Duodenal mucosa (tissue), 2 donors: ENCODE results near the gene PCDHA7.
A peak's percentile ranks its signal among the peaks of the same experiment; 100 is the strongest.
"Not testable (repeated sequence)": the region's sequence is repeated elsewhere in the genome, so short reads cannot be mapped to it uniquely, and the experiment has no call there.

Source experiments
- H3K27ac ChIP-seq: one replicate; pipeline ENCODE4 v1.7.0; 2013; ENCODE audit warnings: low read depth, low read length
- H3K27me3 ChIP-seq, 2 donors: one replicate each; pipeline ENCODE4 v1.7.0; 2013; ENCODE audit warnings: low read length in 2 of 2, control low read depth in 1 of 2; ENCODE audit not compliant: insufficient read depth in 2 of 2, control insufficient read depth in 1 of 2
- H3K36me3 ChIP-seq, 2 donors: one replicate each; pipeline ENCODE4 v1.7.0; 2013; ENCODE audit warnings: low read length in 2 of 2, control low read depth in 1 of 2; ENCODE audit not compliant: insufficient read depth in 2 of 2, control insufficient read depth in 1 of 2
- H3K4me1 ChIP-seq, 2 donors: one replicate each; pipeline ENCODE4 v1.7.0; 2013; ENCODE audit warnings: low read length in 2 of 2, control low read depth in 1 of 2; ENCODE audit not compliant: insufficient read depth in 2 of 2, control insufficient read depth in 1 of 2
- H3K4me3 ChIP-seq, 2 donors: one replicate each; pipeline ENCODE4 v1.7.0; 2013; ENCODE audit warnings: low read length in 2 of 2, low read depth in 1 of 2
- H3K9ac ChIP-seq, 2 donors: one replicate each; pipeline ENCODE4 v1.7.0; 2013; ENCODE audit warnings: low read length in 2 of 2, low read depth in 1 of 2
- H3K9me3 ChIP-seq, 2 donors: one replicate each; pipeline ENCODE4 v1.7.0; 2013; ENCODE audit warnings: low read length in 2 of 2, control low read depth in 1 of 2; ENCODE audit not compliant: control insufficient read depth in 1 of 2

PCDHA7 gene

GRCh38 chr5:140822969-140823368 lies 11.1 kb upstream of the PCDHA7 start:
- not testable (repeated sequence) for H3K9ac ChIP-seq, H3K4me3 ChIP-seq, H3K36me3 ChIP-seq, H3K4me1 ChIP-seq, H3K27me3 ChIP-seq, H3K9me3 ChIP-seq, H3K27ac ChIP-seq

DNA sequence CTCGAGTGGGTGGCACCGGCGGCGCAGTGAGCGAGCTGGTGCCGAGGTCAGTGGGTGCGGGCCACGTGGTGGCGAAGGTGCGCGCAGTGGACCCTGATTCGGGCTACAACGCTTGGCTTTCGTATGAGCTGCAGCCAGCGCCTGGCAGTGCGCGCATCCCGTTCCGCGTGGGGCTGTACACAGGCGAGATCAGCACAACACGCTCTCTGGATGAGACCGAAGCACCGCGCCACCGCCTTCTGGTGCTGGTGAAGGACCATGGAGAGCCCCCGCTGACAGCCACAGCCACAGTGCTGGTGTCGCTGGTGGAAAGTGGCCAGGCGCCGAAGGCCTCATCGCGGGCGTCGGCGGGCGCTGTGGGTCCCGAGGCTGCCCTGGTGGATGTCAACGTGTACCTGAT lies 10.6 kb upstream of the PCDHA7 start:
- Histone ChIP-seq H3K4me1 (no peaks in the 10 kb centered on the region), H3K4me3 (no peak overlapping the region), H3K9me3 (peaks cover 9 to 12% of the 10 kb centered on the region in 2 donors), H3K36me3 (no peaks in the 10 kb centered on the region), H3K27me3 (no peaks in the 10 kb centered on the region), H3K9ac (no peak overlapping the region), H3K27ac (no peak overlapping the region)

DNA sequence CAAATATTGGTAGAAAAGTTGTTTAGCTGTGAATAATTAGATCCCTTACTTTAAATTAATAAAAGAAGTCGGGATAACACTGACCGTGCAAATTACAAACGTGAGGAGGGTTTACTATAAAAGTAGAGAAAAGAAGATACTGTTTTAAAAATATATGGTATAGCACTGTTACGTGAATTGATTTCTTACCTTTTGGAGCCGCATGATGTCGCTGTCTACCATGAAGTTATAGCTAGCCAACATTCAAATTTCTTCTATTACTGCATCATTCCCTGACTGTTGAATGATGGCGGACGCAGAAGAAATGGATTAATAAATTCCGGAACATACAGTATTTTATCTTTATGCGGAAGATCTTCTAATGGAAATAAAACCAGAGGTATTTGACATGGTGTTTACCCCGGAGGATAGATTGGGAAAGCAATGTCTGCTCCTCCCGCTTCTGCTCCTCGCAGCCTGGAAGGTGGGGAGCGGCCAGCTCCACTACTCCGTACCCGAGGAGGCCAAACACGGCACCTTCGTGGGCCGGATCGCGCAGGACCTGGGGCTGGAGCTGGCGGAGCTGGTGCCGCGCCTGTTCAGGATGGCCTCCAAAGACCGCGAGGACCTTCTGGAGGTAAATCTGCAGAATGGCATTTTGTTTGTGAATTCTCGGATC lies 6.2 kb upstream of the PCDHA7 start, which contains the start of gene PCDHA6:
Gene PCDHA6 (plus strand): TSS at position 257 of the 658 bp plus-strand sequence. CDS start 132 bp downstream, at position 389.
- Histone ChIP-seq H3K36me3 (no peaks in the 10 kb centered on the region), H3K27me3 (no peaks in the 10 kb centered on the region), H3K9ac (no peak within 1 kb of the TSS), H3K4me1 (no peaks in the 10 kb centered on the region), H3K27ac (no peak within 1 kb of the TSS), H3K9me3 (peaks cover 16 to 20% of the 10 kb centered on the region in 2 donors), H3K4me3 (no peak within 1 kb of the TSS)

DNA sequence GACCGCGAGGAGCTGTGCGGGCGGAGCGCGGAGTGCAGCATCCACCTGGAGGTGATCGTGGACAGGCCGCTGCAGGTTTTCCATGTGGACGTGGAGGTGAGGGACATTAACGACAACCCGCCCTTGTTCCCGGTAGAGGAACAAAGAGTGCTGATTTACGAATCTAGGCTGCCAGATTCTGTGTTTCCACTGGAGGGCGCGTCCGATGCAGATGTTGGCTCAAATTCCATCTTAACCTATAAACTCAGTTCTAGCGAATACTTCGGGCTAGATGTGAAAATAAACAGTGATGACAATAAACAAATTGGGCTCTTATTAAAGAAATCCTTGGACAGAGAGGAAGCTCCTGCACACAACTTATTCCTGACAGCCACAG lies 5.7 kb upstream of the PCDHA7 start:
- H3K9me3 ChIP-seq = peaks cover 16 to 19% of the 10 kb centered on the region in 2 donors
- no peak overlapping the region for H3K27ac ChIP-seq
- H3K27me3 ChIP-seq = no peaks in the 10 kb centered on the region
- H3K4me1 ChIP-seq = no peaks in the 10 kb centered on the region
- H3K36me3 ChIP-seq = no peaks in the 10 kb centered on the region
- H3K9ac ChIP-seq = no peak overlapping the region
- H3K4me3 ChIP-seq = no peak overlapping the region

DNA sequence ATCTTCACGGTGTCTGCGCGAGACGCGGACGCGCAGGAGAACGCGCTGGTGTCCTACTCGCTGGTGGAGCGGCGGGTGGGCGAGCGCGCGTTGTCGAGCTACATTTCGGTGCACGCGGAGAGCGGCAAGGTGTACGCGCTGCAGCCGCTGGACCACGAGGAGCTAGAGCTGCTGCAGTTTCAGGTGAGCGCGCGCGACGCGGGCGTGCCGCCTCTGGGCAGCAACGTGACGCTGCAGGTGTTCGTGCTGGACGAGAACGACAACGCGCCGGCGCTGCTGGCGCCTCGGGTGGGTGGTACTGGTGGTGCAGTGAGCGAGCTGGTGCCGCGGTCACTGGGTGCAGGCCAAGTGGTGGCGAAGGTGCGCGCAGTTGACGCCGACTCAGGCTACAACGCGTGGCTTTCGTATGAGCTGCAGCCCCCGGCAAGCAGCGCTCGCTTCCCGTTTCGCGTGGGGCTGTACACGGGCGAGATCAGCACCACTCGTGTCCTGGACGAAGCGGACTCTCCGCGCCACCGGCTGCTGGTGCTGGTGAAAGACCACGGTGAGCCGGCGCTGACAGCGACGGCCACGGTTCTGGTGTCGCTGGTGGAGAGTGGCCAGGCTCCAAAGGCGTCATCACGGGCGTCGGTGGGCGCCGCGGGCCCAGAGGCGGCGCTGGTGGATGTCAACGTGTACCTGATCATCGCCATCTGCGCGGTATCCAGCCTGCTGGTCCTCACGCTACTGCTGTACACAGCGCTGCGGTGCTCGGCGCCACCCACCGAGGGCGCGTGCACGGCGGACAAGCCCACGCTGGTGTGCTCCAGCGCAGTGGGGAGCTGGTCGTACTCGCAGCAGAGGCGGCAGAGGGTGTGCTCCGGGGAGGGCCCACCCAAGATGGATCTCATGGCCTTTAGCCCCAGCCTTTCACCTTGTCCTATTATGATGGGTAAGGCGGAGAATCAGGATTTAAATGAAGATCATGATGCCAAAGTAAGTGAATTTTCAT lies 4.3 kb upstream of the PCDHA7 start:
- not testable (repeated sequence) for H3K4me3 ChIP-seq, H3K9ac ChIP-seq, H3K27me3 ChIP-seq, H3K4me1 ChIP-seq, H3K36me3 ChIP-seq, H3K27ac ChIP-seq
- peaks cover 16 to 23% of the 10 kb centered on the region in 2 donors for H3K9me3 ChIP-seq

GRCh38 chr5:140834439-140835008 lies 455 bp downstream of the PCDHA7 start:
- not testable (repeated sequence) for H3K9ac ChIP-seq, H3K4me1 ChIP-seq, H3K27ac ChIP-seq, H3K27me3 ChIP-seq, H3K36me3 ChIP-seq
- peaks cover 20 to 23% of the 10 kb centered on the region in 2 donors for H3K9me3 ChIP-seq
- peak overlapping the region; percentile 2 to 29 for H3K4me3 ChIP-seq

- Histone ChIP-seq H3K4me1 (no peaks in the 10 kb centered on the region), H3K36me3 (no peaks in the 10 kb centered on the region), H3K27ac (no peak overlapping the region), H3K9me3 (peaks cover 19 to 21% of the 10 kb centered on the region in 2 donors), H3K9ac (no peak overlapping the region), H3K27me3 (no peaks in the 10 kb centered on the region), H3K4me3 (no peak overlapping the region)
Measured at GRCh38 chr5:140835622-140836510, 1.8 kb downstream of the PCDHA7 start.

DNA sequence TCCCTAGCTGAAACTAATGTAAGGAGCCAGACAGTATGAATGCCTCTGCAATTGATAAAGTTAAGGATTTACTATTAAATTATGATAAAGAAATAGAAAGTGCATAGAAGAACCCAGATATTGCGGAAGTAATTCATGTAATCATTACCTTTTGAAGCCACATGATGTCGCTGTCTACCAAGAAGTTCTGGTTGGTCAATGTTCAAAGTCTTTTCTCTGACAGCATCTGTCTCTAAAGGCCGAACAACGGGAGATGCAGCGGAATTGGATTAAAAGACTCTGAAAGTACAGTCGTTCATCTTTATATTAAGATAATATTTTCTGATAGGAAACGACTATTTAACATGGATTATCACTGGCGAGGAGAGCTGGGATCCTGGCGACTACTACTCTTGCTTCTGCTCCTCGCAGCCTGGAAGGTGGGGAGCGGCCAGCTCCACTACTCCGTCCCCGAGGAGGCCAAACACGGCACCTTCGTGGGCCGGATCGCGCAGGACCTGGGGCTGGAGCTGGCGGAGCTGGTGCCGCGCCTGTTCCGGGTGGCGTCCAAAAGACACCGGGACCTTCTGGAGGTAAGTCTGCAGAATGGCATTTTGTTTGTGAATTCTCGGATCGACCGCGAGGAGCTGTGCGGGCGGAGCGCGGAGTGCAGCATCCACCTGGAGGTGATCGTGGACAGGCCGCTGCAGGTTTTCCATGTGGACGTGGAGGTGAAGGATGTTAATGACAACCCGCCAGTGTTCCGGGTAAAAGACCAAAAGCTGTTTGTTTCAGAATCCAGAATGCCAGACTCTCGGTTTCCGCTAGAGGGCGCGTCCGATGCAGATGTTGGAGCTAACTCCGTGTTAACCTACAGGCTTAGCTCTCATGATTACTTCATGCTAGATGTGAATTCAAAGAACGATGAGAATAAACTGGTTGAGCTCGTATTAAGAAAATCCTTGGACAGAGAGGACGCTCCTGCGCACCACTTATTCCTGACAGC lies 7.2 kb downstream of the PCDHA7 start, which contains the start of gene PCDHA8:
Gene PCDHA8 (plus strand): TSS at position 210 of the 985 bp plus-strand sequence. CDS start 135 bp downstream, at position 345.
- Histone ChIP-seq H3K27me3 (no peaks in the 10 kb centered on the region), H3K4me3 (no peak within 1 kb of the TSS)

More for the DNA sequence above, 7.2 kb downstream of the PCDHA7 start, which contains the start of gene PCDHA8:
- no peak within 1 kb of the TSS for H3K27ac ChIP-seq
- peaks cover 6 to 18% of the 10 kb centered on the region in 2 donors for H3K9me3 ChIP-seq
- no peak within 1 kb of the TSS for H3K9ac ChIP-seq
- no peaks in the 10 kb centered on the region for H3K36me3 ChIP-seq
- no peaks in the 10 kb centered on the region for H3K4me1 ChIP-seq
